PC-3 (cell line): ENCODE measurements around the gene DMD. TPM values are rescaled to one million over a fixed set of nuclear protein-coding genes. Genes with fewer than 3 reads are reported as not detected.

Experiments
- ATAC-seq: fragments of 200-7000 bp; cut with Tn5 transposase; 2 replicates; pipeline ENCODE4 v1.9.1; 2020; ENCODE audit warnings: mild to moderate bottlenecking, moderate library complexity
- BruUV-seq: library from RNA; stranded (reverse); fragments of 400-500 nt; replicated peaks from 2 replicates; lab custom pipeline; 2021; lab: Mats Ljungman, UMichigan
- CTCF ChIA-PET: fragments of 300-600 bp; sonication (Branson Sonifier 250); formaldehyde crosslinking; loops from one replicate; lab custom pipeline; 2022; ENCODE audit warnings: antibody characterized with exemption; lab: Charles Lee
- POLR2A ChIA-PET: fragments of 300-600 bp; sonication (Branson Sonifier 250); formaldehyde crosslinking; loops from one replicate; lab custom pipeline; 2022; ENCODE audit warnings: antibody characterized with exemption; ENCODE audit not compliant: unreplicated experiment; lab: Charles Lee
- DNase-seq: peaks from one replicate; pipeline ENCODE4 v3.0.0-alpha.2; 2015
- H2AFZ ChIP-seq: fragments of 300-600 bp; sonication (generic); 2 replicates; pipeline ENCODE4 v1.6.0; 2016; ENCODE audit warnings: antibody characterized with exemption, low read length
- H3F3A ChIP-seq: fragments of 300-600 bp; sonication (generic); one replicate; pipeline ENCODE4 v1.6.0; 2017; ENCODE audit warnings: antibody characterized with exemption, low read length, control low read depth, mild to moderate bottlenecking; ENCODE audit not compliant: unreplicated experiment
- H3K27ac ChIP-seq: fragments of 300-600 bp; sonication (generic); 2 replicates; pipeline ENCODE4 v1.5.1; 2016; ENCODE audit warnings: mild to moderate bottlenecking, low read length
- H3K27me3 ChIP-seq: fragments of 300-600 bp; sonication (generic); 2 replicates; pipeline ENCODE4 v1.6.1; 2016; ENCODE audit warnings: low read length, mixed read lengths
- H3K36me3 ChIP-seq: fragments of 300-600 bp; sonication (generic); 2 replicates; pipeline ENCODE4 v1.6.1; 2016; ENCODE audit warnings: low read depth, mixed run types, low read length, mixed read lengths
- H3K4me1 ChIP-seq: fragments of 300-600 bp; sonication (generic); 2 replicates; pipeline ENCODE4 v1.5.1; 2016; ENCODE audit warnings: low read length; ENCODE audit not compliant: insufficient read depth
- H3K4me2 ChIP-seq: fragments of 300-600 bp; sonication (generic); 2 replicates; pipeline ENCODE4 v1.6.0; 2016; ENCODE audit warnings: low read length
- H3K4me3 ChIP-seq: fragments of 300-600 bp; sonication (generic); 2 replicates; pipeline ENCODE4 v1.5.1; 2016; ENCODE audit warnings: mild to moderate bottlenecking, low read length, mixed read lengths
- H3K79me2 ChIP-seq: fragments of 300-600 bp; sonication (generic); 2 replicates; pipeline ENCODE4 v1.6.1; 2017; ENCODE audit warnings: low read length, mixed read lengths
- H3K9ac ChIP-seq: fragments of 300-600 bp; sonication (generic); 2 replicates; pipeline ENCODE4 v1.6.0; 2016; ENCODE audit warnings: mild to moderate bottlenecking, low read length
- H3K9me2 ChIP-seq: fragments of 300-600 bp; sonication (generic); replicated peaks from 2 replicates; pipeline ENCODE4 v1.6.1; 2016; ENCODE audit warnings: mixed run types, low read length, mixed read lengths
- H3K9me3 ChIP-seq: fragments of 300-600 bp; sonication (generic); 2 replicates; pipeline ENCODE4 v1.6.1; 2016; ENCODE audit warnings: low read length, mixed read lengths
- H4K20me1 ChIP-seq: fragments of 300-600 bp; sonication (generic); 2 replicates; pipeline ENCODE4 v1.6.1; 2016; ENCODE audit warnings: low read length, mixed read lengths
- CTCF ChIP-seq: fragments of 300-600 bp; sonication (generic); conservative IDR thresholded peaks from 2 replicates; pipeline ENCODE4 v1.5.1; 2017; ENCODE audit warnings: antibody characterized with exemption, low read depth, mild to moderate bottlenecking, low read length
- EZH2 ChIP-seq: fragments of 300-600 bp; sonication (generic); IDR thresholded peaks from one replicate; pipeline ENCODE4 v1.6.1; 2017; ENCODE audit warnings: antibody characterized with exemption, mild to moderate bottlenecking, low read length; ENCODE audit not compliant: unreplicated experiment
- EZH2phosphoT487 ChIP-seq: fragments of 300-600 bp; sonication (generic); IDR thresholded peaks from 2 replicates; pipeline ENCODE4 v1.6.1; 2018; ENCODE audit warnings: mild to moderate bottlenecking, antibody characterized with exemption, low read length, borderline replicate concordance
- intact Hi-C: fragments of 100-400 bp; cut with micrococcal nuclease; formaldehyde crosslinking; loops from 2 replicates; pipeline ENCODE4 v1.9.0; 2023
- total RNA-seq: library from RNA; depleted of rRNA; stranded (reverse); fragments of >200 nt; gene quantifications from 2 replicates; pipeline ENCODE4 v1.2.3, GENCODE V29; 2014

Gene DMD
- total RNA-seq, 1 experiment from 2014 or later: not detected

DNA sequence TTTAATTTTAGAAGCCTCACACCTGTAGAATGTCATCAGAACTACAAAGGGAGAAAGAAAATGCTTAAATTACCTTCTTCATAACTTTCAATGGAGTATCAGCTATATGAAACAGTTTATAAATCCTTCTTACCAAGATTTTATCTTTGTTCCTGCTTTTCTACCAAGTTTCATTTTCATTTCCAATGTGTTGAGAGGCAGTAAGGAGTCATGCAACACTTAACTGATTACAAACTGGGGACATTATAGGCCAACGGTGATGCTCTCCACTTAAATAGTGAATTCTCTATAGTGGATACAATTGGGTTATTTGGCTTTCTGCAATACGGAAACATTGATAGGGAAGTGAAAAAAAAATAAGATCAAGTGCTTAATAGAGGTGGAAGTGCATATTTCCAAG, 1994.3 kb downstream of the DMD start:
- BruUV-seq: no TSS peak
- H3F3A ChIP-seq: no peaks in the 10 kb centered on the region
- no peaks in the 10 kb centered on the region for H4K20me1 ChIP-seq
- no peaks in the 10 kb centered on the region for H3K9me3 ChIP-seq
- intact Hi-C loops: no loop called here
- ATAC-seq: no peak
- H3K9ac ChIP-seq: no peak overlapping the region
- CTCF ChIA-PET: no interaction called here
- no peak overlapping the region for H3K4me2 ChIP-seq
- POLR2A ChIA-PET: no interaction called here
- H3K79me2 ChIP-seq: no peaks in the 10 kb centered on the region
- TF ChIP-seq EZH2phosphoT487 (no peak), CTCF (no peak), EZH2 (no peak)
- H3K4me3 ChIP-seq: no peak overlapping the region
- no peaks in the 10 kb centered on the region for H3K4me1 ChIP-seq
- H3K27me3 ChIP-seq: no peaks in the 10 kb centered on the region
- no peaks in the 10 kb centered on the region for H3K9me2 ChIP-seq
- DNase-seq: no peak
- H3K27ac ChIP-seq: no peak overlapping the region
- no peak overlapping the region for H2AFZ ChIP-seq
- H3K36me3 ChIP-seq: no peaks in the 10 kb centered on the region

DNA sequence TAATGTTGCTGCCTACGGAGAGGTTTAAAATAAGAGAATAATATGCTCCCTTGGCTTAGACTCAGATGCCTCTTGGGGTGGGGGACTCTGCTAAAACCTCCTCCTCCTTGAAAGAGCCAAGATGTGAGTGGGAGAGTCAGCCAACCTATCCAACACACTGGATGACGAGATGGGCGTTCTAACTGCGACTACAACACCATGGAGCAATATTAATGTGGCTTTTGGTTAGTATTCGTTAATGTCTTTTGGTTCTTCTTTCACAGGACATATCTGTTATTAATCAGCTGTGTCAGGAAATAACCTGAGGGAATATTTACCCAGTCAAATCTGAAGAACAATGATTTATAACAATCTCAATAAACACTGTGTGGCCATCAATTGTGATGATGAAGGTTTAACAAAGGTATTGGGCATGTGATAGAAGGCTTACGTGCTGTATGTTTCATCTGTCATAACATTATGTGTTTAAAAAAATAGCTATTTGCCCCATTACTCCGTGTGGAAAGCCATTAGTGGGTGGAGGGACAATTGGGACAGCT, 1996.0 kb downstream of the DMD start:
- H3K9me2 ChIP-seq: no peaks in the 10 kb centered on the region
- no peaks in the 10 kb centered on the region for H3F3A ChIP-seq
- H4K20me1 ChIP-seq: no peaks in the 10 kb centered on the region
- no peaks in the 10 kb centered on the region for H3K79me2 ChIP-seq
- no peaks in the 10 kb centered on the region for H3K9me3 ChIP-seq
- no peak overlapping the region for H3K4me3 ChIP-seq
- TF ChIP-seq CTCF (no peak), EZH2 (no peak), EZH2phosphoT487 (no peak)
- POLR2A ChIA-PET: no interaction called here
- H3K27ac ChIP-seq: no peak overlapping the region
- H3K36me3 ChIP-seq: no peaks in the 10 kb centered on the region
- no peak overlapping the region for H2AFZ ChIP-seq
- CTCF ChIA-PET: no interaction called here
- intact Hi-C loops: no loop called here
- H3K4me1 ChIP-seq: no peaks in the 10 kb centered on the region
- no peaks in the 10 kb centered on the region for H3K27me3 ChIP-seq
- ATAC-seq (no peak), DNase-seq (no peak)
- H3K4me2 ChIP-seq: no peak overlapping the region
- H3K9ac ChIP-seq: no peak overlapping the region
- no TSS peak for BruUV-seq

DNA sequence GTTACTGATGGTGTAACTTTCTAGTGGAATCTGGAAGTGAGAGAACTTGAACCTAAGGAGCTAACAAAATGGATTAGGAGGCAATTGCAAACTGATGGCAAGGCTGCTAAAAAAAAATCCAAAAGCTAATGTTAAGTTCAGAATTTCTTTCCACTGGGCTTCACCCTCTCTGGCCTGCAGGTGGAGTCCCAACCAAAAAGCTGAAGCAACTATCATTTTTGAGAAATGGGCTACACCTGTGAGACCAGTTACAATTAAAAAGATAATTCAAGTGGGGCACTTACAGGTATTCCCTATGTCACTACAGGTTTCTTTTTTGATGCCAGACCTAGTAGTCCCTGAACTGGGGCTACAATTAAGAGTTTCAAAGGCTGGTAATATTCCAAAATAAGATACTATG, 1997.4 kb downstream of the DMD start:
- ATAC-seq (no peak), DNase-seq (peak; percentile 20)
- Histone ChIP-seq H3F3A (no peaks in the 10 kb centered on the region), H3K9me3 (no peaks in the 10 kb centered on the region), H3K4me2 (no peak overlapping the region), H2AFZ (no peak overlapping the region), H3K9ac (no peak overlapping the region), H3K36me3 (no peaks in the 10 kb centered on the region), H3K27ac (no peak overlapping the region), H3K9me2 (no peaks in the 10 kb centered on the region), H4K20me1 (no peaks in the 10 kb centered on the region), H3K4me1 (no peaks in the 10 kb centered on the region), H3K27me3 (no peaks in the 10 kb centered on the region), H3K79me2 (no peaks in the 10 kb centered on the region), H3K4me3 (no peak overlapping the region)
- POLR2A ChIA-PET: no interaction called here
- BruUV-seq: no TSS peak
- TF ChIP-seq CTCF (peak; percentile 52), EZH2 (no peak)
- intact Hi-C loops: no loop called here
- CTCF ChIA-PET: no interaction called here
